T-helper 22 cell (primary cell): Measurements from ENCODE around the gene ERRFI1.

Source experiments
- DNase-seq: peaks from one replicate; pipeline ENCODE4 v3.0.0-alpha.2; 2020; ENCODE audit warnings: low read depth

ERRFI1 gene

GRCh38 chr1:8002921-8003320 is 23.2 kb downstream of the ERRFI1 start:
- DNase-seq, result no peak

GRCh38 chr1:8002329-8002910 is 23.7 kb downstream of the ERRFI1 start:
- DNase-seq, result no peak

GRCh38 chr1:7995437-7995836 is 30.7 kb downstream of the ERRFI1 start:
- DNase-seq, result no peak

- no peak for DNase-seq
These were observed 31.3 kb downstream of the ERRFI1 start for GRCh38 chr1:7994827-7995226.

- no peak for DNase-seq
These were observed 32.3 kb downstream of the ERRFI1 start for GRCh38 chr1:7993593-7994479.

- no peak for DNase-seq
These were observed 33.2 kb downstream of the ERRFI1 start for GRCh38 chr1:7992885-7993284.

- DNase-seq, result no peak
These were observed 34.3 kb downstream of the ERRFI1 start for GRCh38 chr1:7991504-7992440.

- no peak for DNase-seq
These were observed 36.2 kb downstream of the ERRFI1 start for GRCh38 chr1:7989762-7990428.

- DNase-seq, result no peak
These were observed 37.5 kb downstream of the ERRFI1 start for GRCh38 chr1:7988576-7988975.

GRCh38 chr1:7987528-7987927 is 38.6 kb downstream of the ERRFI1 start:
- DNase-seq, result no peak

- no peak for DNase-seq
These were observed 40.1 kb downstream of the ERRFI1 start for GRCh38 chr1:7985851-7986612.

- DNase-seq, result no peak
These were observed 41.3 kb downstream of the ERRFI1 start for GRCh38 chr1:7984811-7985210.

- no peak for DNase-seq
These were observed 42.9 kb downstream of the ERRFI1 start for GRCh38 chr1:7983086-7983778.

GRCh38 chr1:7980984-7981383 is 45.1 kb downstream of the ERRFI1 start:
- no peak for DNase-seq

- no peak for DNase-seq
These were observed 50.8 kb downstream of the ERRFI1 start for GRCh38 chr1:7975212-7975865.

- no peak for DNase-seq
These were observed 53.0 kb downstream of the ERRFI1 start for GRCh38 chr1:7973086-7973485.

GRCh38 chr1:7972285-7972684 is 53.8 kb downstream of the ERRFI1 start:
- DNase-seq, result no peak

GRCh38 chr1:7971024-7971423 is 55.1 kb downstream of the ERRFI1 start:
- DNase-seq, result no peak

GRCh38 chr1:7970246-7970645 is 55.9 kb downstream of the ERRFI1 start:
- no peak for DNase-seq

- no peak for DNase-seq
These were observed 58.5 kb downstream of the ERRFI1 start for GRCh38 chr1:7967651-7968050.
